Vagina (tissue), 2 donors: ENCODE results near the gene ROR1. TPM values are rescaled to one million over a fixed set of nuclear protein-coding genes. Genes with fewer than 3 reads are reported as not detected.

ENCODE experiments used
- DNase-seq, 2 donors: peaks; one replicate each; pipeline ENCODE4 v3.0.0-alpha.2; 2017; ENCODE audit errors: extremely low spot score in 2 of 2
- H3K27ac ChIP-seq: fragments of 200-600 bp; sonication (generic); one replicate; pipeline ENCODE4 v1.5.1; 2019
- H3K27me3 ChIP-seq: fragments of 200-600 bp; sonication (generic); one replicate; pipeline ENCODE4 v1.5.1; 2019
- H3K36me3 ChIP-seq, 2 donors: fragments of 200-600 bp; sonication (generic); one replicate each; pipeline ENCODE4 v1.5.1; 2017 to 2019
- H3K4me1 ChIP-seq: fragments of 200-600 bp; sonication (generic); one replicate; pipeline ENCODE4 v1.5.1; 2019
- H3K4me3 ChIP-seq, 2 donors: fragments of 200-600 bp; sonication (generic); 1 replicate in 1 of 2; 2 replicates in 1 of 2; pipeline ENCODE4 v1.5.1; 2016 to 2019
- H3K9me3 ChIP-seq: fragments of 200-600 bp; sonication (generic); one replicate; pipeline ENCODE4 v1.5.1; 2019
- CTCF ChIP-seq, 3 experiments: fragments of 450-650 bp in 2 of 3; fragments of 200-600 bp in 1 of 3; sonication (generic) in 1 of 3; IDR thresholded peaks; one replicate each; pipeline ENCODE4 v1.5.1; 2017 to 2019; ENCODE audit warnings: antibody characterized with exemption in 3 of 3, mild to moderate bottlenecking in 2 of 3, moderate library complexity in 2 of 3
- POLR2A ChIP-seq, 2 donors: fragments of 450-650 bp; IDR thresholded peaks; one replicate each; pipeline ENCODE4 v1.6.1; 2017; ENCODE audit warnings: antibody characterized with exemption in 2 of 2, mild to moderate bottlenecking in 2 of 2, moderate library complexity in 2 of 2
- POLR2AphosphoS5 ChIP-seq, 2 donors: sonication (generic); formaldehyde crosslinking; IDR thresholded peaks; one replicate each; pipeline ENCODE4 v1.9.0; 2017; ENCODE audit warnings: antibody characterized with exemption in 2 of 2, mild to moderate bottlenecking in 2 of 2, low read depth in 1 of 2; ENCODE audit not compliant: insufficient read depth in 1 of 2
- intact Hi-C: fragments of 100-400 bp; cut with DNase I; formaldehyde crosslinking; loops from one replicate; pipeline ENCODE4 v1.15.1; 2023
- total RNA-seq: library from RNA; depleted of rRNA; stranded (reverse); fragments of >200 nt; gene quantifications from one replicate; pipeline ENCODE4 v1.2.3, GENCODE V29; 2016

The ROR1 gene
- total RNA-seq, 1 donor from 2014 or later: 11.0 TPM

DNA sequence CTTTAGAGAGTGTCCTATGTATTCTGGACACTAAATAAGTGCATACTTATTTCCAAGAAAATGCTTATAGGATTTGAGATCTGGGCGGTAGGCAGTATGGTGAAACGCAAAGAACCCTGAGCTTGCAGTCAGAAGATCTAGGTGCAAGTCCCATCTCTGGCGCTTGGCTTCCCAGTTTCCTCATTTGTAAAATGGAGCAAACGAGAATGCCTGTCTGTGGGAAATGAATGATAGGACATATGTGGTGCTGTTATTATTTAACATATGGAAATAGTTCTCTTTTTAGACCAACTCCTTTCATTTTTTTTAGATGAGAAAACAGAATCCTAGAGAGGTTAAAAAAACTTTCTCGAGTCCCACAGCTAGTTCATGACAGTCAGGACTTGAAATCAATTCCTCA lies 25.2 kb upstream of the ROR1 start:
- no peaks in the 10 kb centered on the region for H3K36me3 ChIP-seq
- intact Hi-C loops: no loop called here

DNA sequence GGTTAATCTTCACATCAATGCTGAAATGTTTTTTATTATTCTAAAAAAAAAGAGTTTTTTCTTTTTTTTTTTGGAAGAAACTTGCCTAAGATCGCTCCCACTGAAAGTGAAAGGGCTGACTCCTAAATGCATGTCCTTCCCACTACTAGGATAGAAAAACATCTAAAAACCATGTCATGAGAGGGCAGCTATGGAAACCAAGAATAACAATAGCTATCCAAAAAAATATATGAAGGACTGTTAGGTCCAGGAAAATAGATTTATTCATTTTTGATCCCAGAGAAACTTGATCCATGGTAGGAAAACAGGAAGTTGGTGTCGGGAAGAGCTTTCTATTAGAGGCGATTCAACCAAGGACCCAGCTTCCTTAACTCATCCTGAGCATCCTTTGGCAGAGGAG lies 23.1 kb upstream of the ROR1 start:
- no peak overlapping the region for H3K4me3 ChIP-seq
- TF ChIP-seq CTCF (IDR thresholded peaks at IDR 0.05) (no peak), POLR2AphosphoS5 (IDR thresholded peaks at IDR 0.05; ENCODE audit: insufficient read depth in 1 of 2, low read depth in 1 of 2) (no peak), POLR2A (IDR thresholded peaks at IDR 0.05) (no peak)
- H3K27ac ChIP-seq: no peak overlapping the region
- H3K4me1 ChIP-seq: no peaks in the 10 kb centered on the region
- DNase-seq: no peak
- no peaks in the 10 kb centered on the region for H3K9me3 ChIP-seq
- intact Hi-C loops: no loop called here
- no peaks in the 10 kb centered on the region for H3K36me3 ChIP-seq
- no peaks in the 10 kb centered on the region for H3K27me3 ChIP-seq

More for the DNA sequence above, 25.2 kb upstream of the ROR1 start:
- no peaks in the 10 kb centered on the region for H3K9me3 ChIP-seq
- H3K27ac ChIP-seq: no peak overlapping the region
- no peaks in the 10 kb centered on the region for H3K27me3 ChIP-seq
- no peak for DNase-seq
- no peaks in the 10 kb centered on the region for H3K4me1 ChIP-seq
- H3K4me3 ChIP-seq: no peak overlapping the region
- TF ChIP-seq POLR2AphosphoS5 (IDR thresholded peaks at IDR 0.05; ENCODE audit: insufficient read depth in 1 of 2, low read depth in 1 of 2) (no peak), CTCF (IDR thresholded peaks at IDR 0.05) (no peak), POLR2A (IDR thresholded peaks at IDR 0.05) (no peak)

- Histone ChIP-seq H3K4me1 (no peaks in the 10 kb centered on the region), H3K4me3 (no peak overlapping the region), H3K36me3 (no peaks in the 10 kb centered on the region), H3K9me3 (no peaks in the 10 kb centered on the region), H3K27ac (no peak overlapping the region), H3K27me3 (no peaks in the 10 kb centered on the region)
- TF ChIP-seq CTCF (IDR thresholded peaks at IDR 0.05) (no peak), POLR2A (IDR thresholded peaks at IDR 0.05) (no peak), POLR2AphosphoS5 (IDR thresholded peaks at IDR 0.05; ENCODE audit: insufficient read depth in 1 of 2, low read depth in 1 of 2) (no peak)
- intact Hi-C loops: no loop called here
- DNase-seq: no peak
Measured at GRCh38 chr1:63752176-63752575, 21.6 kb upstream of the ROR1 start.

GRCh38 chr1:63753591-63753990 lies 20.2 kb upstream of the ROR1 start:
- intact Hi-C loops: no loop called here
- no peak for TF ChIP-seq POLR2AphosphoS5 (IDR thresholded peaks at IDR 0.05; ENCODE audit: insufficient read depth in 1 of 2, low read depth in 1 of 2)
- TF ChIP-seq POLR2A (IDR thresholded peaks at IDR 0.05): no peak
- TF ChIP-seq CTCF (IDR thresholded peaks at IDR 0.05): no peak

GRCh38 chr1:63756839-63757238 lies 17.0 kb upstream of the ROR1 start:
- no peaks in the 10 kb centered on the region for H3K27me3 ChIP-seq
- intact Hi-C loops: no loop called here
- no peaks in the 10 kb centered on the region for H3K9me3 ChIP-seq
- H3K4me1 ChIP-seq: no peaks in the 10 kb centered on the region
- no peaks in the 10 kb centered on the region for H3K36me3 ChIP-seq
- no peak overlapping the region for H3K4me3 ChIP-seq
- DNase-seq: no peak
- H3K27ac ChIP-seq: no peak overlapping the region
- TF ChIP-seq POLR2A (IDR thresholded peaks at IDR 0.05) (no peak), CTCF (IDR thresholded peaks at IDR 0.05) (no peak), POLR2AphosphoS5 (IDR thresholded peaks at IDR 0.05; ENCODE audit: insufficient read depth in 1 of 2, low read depth in 1 of 2) (no peak)

More at GRCh38 chr1:63753591-63753990, 20.2 kb upstream of the ROR1 start:
- no peaks in the 10 kb centered on the region for H3K36me3 ChIP-seq
- DNase-seq: no peak
- no peak overlapping the region for H3K4me3 ChIP-seq
- H3K9me3 ChIP-seq: no peaks in the 10 kb centered on the region
- no peak overlapping the region for H3K27ac ChIP-seq
- no peaks in the 10 kb centered on the region for H3K27me3 ChIP-seq
- no peaks in the 10 kb centered on the region for H3K4me1 ChIP-seq
